LoVo (cell line): ENCODE results near the gene NEDD4L.
"Not testable (repeated sequence)": the region's sequence is repeated elsewhere in the genome, so short reads cannot be mapped to it uniquely, and the experiment has no call there.

Experiments
- DNase-seq: peaks from one replicate; pipeline ENCODE4 v3.0.0-alpha.2; 2016; ENCODE audit warnings: low spot score

Gene NEDD4L

DNA sequence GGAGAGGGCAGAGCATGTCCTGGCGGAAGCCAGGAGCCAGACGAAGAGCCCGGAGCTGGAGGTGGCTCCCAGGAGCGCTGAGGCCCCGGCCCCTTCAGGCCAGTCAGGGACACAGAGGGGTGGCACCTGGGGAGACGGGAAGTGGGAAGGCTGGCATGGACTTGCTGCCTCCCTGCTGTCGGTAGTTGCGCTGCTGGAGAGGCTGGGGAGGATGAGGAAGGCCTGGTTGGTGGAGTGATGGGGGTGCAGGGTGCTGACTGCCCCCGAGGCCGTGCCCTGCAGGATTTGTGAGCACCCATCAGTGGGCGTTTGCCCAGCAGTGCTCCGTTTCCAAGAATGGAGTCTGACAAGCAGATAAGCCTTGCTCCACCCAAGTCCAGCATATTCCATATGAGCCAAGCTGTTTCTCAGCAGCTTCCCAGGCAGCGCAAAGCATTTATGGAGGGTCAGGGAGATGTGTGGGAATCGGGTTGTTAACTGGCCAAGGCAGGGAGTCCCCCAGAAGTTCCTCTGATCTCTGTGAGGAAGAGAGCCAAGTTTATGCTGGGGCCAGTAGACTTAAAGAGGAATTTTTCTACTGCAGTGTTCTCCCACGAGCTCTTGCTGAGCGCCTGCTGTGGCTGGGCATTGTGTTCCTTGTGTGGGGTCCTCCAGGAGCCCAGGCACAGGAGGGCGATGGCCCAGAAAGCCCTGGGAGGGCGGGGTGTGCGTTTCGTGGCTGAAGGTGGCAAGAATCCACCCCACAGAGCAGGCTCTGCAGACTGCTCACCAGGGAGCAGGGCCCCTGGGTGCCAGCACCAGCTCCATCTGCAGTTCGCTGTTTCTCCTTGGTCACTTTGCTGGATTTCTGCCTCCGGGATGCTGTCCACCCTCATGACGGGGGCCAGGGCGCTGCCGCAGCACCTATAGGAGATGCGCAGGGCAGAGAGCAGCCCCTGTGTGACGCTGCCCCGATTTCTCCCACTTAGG lies 334.7 kb downstream of the NEDD4L start:
- no peak for DNase-seq

DNA sequence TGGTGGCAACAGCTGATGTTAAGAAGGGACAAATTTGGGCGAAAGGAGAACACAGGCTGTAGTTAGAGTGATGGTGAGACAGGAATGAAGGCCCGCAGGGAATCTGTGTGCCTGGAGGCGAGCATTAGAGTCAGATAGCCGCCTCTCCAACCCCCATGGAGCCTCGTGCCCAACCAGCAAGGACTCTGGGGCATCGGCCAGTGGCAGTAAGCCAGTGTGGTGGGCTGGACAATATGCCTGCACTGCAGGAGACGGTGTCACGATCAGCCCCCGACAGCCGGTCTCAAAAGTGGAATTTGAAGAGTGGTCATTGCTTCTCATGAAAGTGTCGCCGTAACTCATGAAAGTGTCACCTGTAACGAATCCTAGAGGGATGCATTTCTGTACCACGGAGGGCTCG lies 335.4 kb downstream of the NEDD4L start:
- DNase-seq, result no peak

DNA sequence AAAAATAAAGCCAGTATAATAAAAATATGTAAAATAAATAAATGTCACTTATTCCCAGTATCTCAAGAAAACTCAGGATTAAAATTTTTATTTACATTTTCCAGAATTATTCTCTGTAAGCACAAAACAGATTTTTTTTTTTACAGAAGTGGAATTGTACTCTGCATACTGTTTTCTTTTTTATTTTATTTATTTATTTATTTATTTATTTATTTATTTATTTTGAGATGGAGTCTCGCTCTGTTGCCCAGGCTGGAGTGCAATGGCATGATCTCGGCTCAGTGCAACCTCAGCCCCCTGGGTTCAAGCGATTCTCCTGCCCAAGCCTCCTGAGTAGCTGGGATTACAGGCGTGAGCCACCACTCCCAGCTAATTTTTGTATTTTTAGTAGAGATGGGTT lies 336.1 kb downstream of the NEDD4L start:
- not testable (repeated sequence) for DNase-seq

DNA sequence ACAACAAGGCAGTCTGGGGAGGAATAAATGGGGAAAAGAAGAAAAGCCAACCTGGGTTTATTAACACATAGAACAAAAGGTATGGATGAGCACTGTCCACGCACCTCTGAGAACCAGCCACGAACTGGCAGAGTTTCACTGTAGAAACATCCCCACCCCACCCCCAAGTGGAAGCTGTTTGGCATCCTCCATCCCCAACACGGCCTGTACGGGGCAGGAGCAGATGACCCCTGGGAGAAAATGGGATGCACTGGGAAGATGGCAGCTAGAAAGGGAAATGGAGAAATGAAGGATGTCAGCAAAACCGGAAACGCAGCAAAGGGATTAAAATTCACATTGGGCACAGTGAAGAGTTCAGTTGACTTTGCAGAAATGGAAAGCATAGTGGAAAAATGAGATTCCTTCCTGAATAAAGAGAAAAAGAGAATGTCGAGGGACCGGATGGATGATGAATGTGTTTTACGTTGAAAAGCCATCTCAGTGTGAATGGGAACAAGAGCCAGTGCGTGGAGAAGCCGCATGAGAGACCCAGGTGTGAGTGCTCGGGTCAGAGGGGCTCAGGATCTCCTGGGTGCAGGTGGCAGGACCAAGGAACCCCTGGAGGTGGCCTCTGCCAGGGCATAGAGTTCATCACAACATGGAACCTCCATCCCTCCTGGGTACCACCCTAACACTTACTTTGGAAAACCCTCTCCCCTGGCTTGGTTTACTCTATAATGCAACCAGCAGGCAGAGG lies 337.8 kb downstream of the NEDD4L start:
- no peak for DNase-seq

DNA sequence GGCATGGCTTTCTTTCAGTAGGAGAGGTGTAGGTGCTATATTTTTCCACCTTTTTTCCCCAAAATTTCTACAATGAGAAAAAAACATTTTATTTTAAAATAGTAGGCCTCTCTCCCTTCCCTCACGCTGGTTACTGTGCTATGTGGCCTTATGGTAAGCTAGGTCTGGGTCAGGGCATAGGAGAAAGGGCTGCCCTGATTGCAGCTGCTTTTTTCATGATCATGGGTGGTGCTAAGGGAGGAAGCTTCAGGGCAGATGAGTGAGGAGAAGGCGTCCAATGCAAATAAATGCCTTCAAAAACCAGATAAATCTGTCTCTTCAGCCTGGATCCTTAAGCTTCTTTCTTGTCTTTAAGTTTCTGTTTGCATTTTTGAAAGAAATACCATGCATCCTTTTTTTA lies 338.4 kb downstream of the NEDD4L start:
- DNase-seq, result no peak

DNA sequence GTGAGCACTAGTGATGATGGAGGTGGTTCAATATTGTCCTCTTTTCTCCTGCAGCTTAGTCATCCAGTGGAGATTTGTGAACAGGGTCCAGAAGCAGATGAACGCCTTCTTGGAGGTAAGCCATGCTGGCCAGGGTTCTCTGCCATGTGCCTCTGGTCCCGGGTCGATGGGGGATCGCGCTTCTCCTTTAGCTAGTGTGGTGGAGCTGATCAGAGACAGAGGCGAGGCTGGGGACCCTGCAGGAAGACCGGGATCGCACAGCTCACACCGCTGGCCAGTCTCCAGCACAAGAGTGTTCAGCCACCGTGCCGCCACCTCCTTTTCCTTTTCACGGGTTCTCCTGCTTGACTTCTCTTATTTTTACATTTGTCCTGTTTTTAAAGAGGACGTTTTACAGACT lies 341.4 kb downstream of the NEDD4L start:
- DNase-seq, result no peak

DNA sequence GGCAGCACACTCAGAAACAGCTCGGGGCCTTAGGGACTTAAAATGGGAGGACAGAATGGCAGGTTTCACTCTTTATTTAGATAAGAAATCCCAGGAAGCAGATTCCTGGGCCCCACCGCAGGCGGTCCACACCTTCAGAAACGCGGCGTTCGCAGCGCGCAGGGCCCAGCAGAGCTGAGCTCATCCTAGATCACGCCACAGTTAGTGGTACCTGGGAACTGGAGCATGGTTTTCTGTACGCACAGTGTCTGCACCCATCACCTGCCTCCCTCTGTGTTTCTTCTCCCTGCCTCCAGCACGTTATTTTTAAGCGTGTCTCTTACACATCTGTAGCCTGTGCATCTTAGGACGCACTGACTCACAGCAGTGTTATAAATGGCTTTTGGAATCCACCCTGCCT lies 342.8 kb downstream of the NEDD4L start:
- DNase-seq, result no peak

DNA sequence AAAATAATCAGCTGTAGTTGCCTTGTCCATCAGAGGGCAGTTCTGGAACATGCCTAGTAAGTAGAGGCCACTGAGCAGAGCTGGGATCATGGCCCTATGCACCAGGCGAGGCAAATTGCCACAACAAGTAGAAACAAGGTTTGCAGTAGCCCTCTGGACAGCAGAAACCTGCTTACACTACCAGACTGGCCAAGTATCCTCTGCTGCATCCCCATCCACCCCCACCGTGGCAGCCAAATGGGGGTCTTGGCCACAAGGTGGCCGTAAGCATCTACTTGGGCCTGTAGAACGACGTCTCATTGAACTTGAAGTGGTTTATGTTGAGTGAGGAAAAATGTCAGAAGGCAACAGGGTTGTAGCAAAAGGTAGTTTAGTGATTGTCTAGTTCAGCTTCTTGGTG lies 343.7 kb downstream of the NEDD4L start:
- DNase-seq, result no peak

DNA sequence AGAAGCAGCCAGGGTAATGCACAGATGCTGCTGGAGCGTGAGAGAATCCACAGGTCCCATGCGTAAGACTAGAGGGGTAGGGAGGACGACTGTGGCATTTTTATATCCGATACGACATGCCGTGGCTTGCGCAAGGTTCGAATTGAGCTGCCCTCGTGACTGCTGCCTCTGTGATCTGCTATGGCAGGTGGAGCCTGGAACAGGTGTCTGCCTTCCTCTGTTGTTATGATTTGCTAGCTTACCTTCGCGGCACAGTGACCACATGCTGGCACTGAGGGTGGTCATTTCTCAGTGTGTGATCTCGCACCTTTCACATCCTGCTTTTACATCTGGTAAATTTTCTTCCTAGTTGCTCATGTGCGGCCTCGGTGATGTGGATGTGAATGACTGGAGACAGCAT lies 344.7 kb downstream of the NEDD4L start:
- DNase-seq, result no peak

DNA sequence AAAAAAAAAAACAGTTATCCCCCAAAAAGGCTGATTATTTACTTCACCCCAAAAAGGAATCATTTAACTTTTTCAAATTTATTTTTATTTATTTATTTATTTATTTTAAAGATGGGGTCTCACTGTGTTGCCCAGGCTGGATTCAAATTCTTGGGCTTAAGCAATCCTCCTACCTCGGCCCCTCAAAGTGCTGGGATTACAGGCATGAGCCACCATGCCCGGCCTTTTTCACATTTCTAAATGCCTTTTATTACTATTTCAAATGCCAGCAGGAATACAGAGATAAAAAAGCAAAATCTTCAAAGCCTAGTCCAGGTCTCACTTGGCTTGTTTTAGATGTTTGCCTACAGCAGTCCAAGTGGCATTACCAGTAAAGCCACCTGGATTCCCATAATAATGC lies 345.7 kb downstream of the NEDD4L start:
- no peak for DNase-seq

DNA sequence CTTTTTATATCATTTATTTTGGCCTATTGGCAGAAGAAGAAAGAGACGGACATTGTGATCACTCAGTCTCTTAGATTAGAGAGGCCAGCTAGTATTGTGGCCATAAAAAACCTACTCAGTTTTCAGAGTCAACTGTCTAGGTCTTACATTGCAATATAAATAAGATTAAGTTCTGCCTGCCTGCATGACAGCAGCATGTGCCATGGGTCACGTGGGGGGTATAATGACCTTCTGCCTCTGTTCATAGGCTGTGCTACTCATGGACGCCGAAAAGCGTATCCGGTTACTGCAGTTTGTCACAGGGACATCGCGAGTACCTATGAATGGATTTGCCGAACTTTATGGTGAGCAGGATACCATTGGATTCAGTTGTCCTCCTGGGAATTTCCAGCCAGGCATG lies 346.4 kb downstream of the NEDD4L start:
- DNase-seq, result no peak

DNA sequence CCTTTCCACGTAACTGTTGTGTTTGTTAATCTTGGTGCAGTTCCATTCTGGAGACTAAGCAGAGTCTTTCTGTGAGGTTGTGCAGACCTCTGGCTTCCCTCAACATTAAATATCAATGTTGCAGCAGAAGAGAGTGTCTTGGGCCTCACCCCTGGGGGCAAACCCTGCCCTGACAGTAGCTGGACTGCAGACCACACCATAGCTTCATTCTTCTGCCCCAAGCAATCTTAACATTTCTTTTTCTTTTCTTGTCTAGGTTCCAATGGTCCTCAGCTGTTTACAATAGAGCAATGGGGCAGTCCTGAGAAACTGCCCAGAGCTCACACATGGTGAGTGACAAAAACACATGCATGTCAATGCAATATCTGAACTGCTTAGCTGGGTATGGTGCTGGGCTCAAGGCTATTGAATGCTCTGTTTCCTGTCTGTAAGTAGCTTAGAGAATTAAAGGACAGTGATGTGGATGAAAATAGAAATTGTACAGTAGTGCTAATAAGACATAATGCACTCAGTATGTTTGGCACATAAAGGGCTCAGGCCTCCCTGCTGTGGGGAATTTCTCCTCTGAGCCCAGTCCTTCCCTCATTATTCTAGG lies 347.3 kb downstream of the NEDD4L start:
- DNase-seq, result no peak

DNA sequence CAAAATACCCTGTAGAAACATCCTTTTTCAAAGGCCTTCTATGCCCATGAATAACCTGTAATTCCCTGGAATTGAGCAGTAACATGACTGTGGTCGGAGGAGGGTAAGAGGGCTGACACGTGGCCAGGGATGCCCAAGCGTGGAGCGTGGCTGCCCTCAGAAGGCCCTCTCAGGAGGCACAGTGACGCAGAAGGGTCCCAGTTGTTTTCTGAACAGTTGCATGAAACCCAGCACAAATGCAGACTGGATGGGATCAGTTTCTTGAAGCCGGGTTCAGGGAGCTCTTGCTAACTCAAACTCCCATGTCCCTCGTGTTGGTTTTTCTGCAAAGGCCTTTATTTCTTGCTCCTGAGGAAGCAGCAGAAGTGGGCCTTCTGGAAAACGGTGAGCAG lies 347.9 kb downstream of the NEDD4L start:
- no peak for DNase-seq

DNA sequence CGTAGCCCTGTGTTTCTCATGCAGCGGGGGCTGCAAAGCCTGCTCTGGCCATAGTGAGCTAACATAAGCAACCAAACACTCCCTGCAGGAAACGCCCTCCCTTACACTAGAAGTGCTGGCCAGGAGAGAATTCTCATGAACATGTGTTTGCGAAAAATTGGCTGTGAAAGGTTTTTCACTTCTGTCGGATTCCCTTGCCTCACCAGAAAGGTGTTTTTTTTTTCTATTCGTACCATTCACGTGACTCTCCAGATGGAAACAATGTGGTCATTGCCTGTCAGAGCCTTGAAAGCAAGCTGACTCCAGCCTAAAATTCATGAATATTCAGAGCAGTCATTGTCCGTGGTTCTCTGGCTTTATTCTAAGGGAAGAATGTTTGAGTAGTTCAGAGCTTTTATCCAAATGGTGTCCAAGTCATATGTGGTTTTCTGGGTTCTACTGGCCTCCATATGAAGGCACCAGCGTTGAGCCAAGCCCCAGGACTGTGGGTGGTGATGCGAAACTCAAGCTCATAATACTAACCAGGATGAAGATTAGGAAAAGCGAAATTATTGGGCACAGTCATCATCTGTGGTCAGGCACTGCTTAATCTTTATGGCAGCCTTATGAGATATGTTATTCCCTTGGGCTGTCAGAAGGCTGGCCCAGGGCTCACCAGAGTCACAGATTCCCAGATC lies 348.4 kb downstream of the NEDD4L start:
- no peak for DNase-seq

DNA sequence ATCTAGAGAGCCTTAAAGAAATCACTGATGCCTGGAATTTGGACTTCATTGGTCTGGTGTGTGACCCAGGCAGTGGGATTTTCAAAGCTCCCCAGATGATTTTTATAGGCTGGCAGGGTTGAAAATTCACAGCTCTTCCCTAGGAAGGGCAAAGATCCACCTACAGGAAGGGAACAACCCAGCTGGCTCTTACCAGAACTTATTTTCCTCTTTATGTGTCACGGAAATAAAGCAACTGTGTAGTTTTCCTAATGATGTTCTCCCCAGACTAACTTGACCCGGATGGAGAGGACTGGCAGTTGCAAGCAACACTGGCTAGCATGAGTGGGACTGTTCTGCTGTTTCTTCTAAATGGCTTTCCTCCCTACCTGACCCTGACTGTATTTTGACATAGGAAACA lies 349.3 kb downstream of the NEDD4L start:
- no peak for DNase-seq

DNA sequence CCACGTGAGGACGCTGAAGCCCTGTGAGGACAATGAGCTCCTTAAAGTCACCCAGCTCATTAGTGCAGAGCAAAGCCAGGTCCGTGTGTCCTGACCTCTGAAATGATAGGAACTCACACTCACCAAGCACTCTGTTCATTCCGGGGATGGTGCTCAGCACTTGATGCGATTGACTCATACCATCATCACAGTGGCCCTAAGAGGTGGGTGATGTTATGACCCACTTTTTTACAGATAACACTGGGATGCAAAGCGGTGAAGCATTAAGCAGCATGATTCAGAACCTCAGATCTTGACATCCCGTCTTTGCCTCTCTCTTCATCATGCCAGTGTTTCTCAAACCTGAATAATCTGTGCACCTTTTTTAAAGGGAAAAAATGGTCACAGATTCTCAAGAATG lies 350.0 kb downstream of the NEDD4L start:
- DNase-seq, result no peak

DNA sequence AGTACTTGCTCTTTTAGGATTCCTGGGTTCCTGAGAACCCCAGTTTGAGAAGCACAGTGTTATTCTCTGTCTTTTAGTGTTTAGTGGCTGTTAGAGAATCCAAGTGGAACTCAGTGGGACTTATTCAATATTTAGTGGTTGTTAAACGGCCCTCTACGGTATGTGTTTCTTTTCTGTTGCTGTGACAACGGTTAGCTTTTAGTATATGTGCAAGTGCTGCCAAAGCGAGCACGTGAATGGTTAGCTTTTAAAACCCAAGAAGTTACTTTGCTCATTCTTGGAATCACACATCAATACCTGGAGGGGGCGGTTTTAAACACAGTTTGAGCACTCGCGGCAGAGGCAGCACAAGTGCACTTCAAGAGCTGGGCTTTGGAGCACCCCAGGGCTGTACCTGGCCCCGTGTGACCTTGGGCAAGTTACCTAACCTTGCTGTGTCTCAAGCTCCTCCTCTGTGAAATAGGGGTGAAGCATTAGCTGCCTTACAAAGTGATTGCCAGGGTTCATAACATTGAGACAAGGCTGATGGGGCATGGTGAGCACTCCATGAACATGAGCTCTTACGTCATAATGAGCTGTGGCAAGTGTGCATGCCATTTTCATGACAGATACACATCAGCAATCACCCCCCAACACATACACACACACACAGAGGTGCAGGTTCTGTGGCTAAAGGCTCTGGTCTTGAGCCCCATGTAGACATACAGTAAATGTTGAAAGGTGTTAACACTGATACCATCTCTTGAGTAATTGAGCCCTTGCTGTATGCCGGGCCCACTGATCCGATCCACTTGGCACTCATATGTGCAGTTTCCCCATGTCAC lies 350.8 kb downstream of the NEDD4L start:
- no peak for DNase-seq

DNA sequence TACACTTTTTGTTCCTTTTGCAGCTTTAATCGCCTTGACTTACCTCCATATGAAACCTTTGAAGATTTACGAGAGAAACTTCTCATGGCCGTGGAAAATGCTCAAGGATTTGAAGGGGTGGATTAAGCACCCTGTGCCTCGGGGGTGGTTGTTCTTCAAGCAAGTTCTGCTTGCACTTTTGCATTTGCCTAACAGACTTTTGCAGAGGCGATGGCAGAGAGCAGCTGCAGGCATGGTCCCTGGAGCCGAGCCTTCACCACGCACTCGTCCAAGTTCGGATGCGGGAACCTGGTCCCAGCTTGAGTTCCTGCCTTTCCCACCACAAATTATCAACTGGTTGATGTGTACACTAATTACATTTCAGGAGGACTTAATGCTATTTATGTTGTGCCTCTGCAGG lies 352.1 kb downstream of the NEDD4L start:
- DNase-seq, result no peak

DNA sequence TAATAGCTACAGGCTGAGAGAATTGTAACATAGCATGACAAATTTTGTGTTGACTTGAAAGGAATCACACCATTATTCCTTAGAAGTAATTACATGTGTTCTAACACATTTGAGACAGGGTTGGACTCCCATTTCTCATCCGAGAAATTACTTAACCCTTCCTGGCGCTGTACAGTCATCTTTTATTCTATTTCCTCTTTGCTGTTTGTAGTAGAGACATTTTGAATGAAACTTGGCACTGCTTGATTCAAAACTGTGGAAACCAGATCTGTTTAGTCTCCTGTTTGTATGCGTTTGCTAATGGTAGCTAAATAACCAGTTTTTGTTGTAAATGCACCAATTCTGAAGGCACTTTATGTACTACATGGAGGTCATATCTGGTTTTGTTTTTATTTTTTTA lies 352.9 kb downstream of the NEDD4L start:
- no peak for DNase-seq

DNA sequence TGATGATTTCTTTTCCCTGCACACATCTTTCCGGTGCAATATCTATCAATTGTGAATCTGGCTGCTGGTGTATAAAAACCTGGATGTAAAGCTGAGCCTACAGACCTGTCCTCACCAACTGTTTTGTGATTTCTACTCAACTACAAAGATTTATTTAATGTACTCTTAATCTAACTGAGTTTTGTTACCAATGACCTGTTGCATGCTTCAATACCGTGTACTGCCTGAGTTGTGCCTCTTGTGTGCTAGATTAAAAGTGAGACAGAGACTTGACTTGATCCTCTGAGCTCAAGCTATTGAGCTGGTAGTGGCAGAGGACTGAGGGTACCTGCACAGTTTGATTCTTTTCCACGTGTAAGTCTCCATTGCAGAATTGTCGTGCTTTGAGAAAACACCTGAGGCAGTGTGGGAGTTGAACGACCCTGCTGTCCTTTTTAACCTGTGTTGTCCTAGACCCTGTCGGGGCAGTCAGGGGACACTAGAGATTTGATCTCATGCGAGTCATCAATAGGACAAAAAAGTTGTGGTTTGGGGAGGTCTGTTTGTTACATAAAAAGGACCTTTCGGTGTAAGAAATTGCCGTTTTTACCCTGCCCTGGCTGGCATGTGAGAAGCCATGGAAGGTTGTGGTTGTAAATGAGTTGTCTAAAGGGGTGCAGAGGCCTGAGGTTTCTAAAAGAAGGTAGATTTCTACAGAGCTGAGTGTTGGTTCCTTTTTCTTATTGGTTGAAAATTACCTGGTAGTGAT lies 353.5 kb downstream of the NEDD4L start:
- no peak for DNase-seq
